MV-4-11 (cell line): ENCODE results near the gene NEK5.
A peak's percentile ranks its signal among the peaks of the same experiment; 100 is the strongest.

ENCODE experiments used
- DNase-seq: peaks from one replicate; lab custom pipeline; 2025; lab: John Stamatoyannopoulos, UW

The NEK5 gene

DNA sequence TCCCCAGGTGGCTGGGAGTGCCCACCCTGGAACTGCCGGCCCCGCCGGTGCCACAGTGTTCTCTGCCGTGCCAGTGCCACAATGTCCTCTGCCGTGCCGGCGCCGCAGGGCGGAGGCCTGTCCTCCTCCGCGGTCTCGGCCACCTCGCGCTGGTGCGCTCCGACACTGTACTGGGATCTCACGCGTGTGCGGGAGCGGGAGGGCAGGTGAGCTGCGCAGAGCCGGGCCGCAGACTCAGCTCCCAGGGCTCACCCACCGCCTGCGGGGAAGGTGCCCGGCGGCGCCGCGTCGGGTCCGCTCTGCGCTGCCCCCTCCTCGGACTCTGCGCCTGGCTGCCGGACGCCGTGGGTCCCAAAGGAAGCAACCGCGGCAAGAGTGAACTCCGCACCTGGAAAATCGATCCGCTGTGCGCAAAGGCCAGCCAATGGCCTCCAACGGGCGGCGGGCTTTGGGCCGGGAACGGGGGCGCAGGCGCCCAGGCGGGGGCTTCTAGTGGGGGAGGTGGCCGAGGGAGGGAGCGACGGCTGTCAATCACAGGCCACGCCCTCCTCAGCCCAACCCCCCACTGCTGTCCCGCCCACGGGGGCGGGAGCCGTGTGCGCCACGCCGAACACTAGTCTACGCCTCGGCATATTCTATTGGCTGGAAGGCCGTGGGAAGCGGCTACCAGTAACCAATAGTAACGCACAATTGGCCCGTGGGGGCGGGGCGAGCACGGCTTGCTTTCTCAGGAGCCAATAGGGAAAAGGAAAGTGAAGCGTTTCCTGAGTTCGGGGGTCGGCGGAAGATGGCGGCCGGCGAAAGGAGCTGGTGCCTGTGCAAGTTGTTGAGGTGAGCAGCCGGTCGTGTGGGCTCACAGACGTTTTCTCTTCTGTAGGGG, 117.0 kb downstream of the NEK5 start, which contains the start of gene ALG11:
TSS of gene ALG11 (plus strand) at position 767 of the 880 bp plus-strand sequence. CDS start at position 788, 21 bp downstream.
- DNase-seq: peak; percentile 97

DNA sequence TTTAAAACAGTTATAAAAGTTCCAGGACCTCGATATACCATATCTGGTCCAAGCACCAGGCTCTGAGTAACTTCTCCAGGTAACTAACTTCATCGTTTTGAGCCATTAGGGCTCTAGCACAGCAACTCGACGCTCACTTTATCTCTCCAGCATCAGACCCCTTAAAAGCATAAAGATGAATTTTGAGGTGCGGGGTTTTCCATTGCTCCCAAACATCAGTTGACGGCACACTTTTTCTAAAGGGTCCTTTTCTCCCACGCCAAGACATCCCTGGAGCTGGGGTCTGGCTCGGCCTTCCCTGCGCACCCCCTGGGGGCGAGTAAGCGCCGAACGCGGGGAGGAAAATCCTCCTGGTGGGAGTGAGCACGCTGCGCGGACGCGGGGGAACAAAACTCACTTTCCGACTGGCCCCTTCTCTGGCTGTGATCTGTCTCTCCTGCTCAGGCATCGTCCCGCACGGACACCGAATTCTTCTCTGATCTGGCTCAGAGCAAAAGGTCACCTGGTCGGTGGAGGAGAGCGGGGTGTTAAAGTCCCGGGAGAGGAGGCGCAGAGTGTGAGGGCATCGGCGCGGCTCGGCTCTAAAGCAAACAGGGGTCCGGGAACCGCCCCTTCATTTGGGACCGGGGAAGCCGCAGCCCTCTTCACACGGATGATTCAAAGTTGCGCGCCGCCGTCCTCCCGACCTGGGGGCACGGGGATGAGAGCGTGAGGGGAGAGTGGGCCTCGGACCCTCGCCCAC, 117.8 kb downstream of the NEK5 start, which contains the start of gene ATP7B:
TSS of gene ATP7B (minus strand) at position 561 of the 742 bp plus-strand sequence. CDS start at position 448, 113 bp downstream.
- no peak for DNase-seq

DNA sequence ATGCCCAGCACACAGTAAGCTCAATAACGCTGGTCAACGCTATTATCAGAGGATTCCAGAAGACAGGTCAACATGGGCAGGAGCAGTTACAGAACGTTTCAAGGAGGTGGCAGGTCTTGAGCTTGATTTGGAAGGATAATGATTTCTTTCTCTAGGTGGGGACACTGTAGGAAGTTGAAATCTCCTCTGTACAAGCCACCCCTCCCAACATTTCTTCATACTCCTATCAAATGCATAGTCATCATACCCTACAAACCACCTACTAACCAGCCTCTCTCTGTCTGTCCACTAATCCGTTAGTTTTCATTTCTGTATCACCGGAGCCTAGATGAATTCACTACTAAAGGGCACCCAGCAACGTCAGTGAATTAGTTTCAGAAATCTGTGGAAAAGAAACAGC, 118.9 kb downstream of the NEK5 start:
- DNase-seq: no peak

DNA sequence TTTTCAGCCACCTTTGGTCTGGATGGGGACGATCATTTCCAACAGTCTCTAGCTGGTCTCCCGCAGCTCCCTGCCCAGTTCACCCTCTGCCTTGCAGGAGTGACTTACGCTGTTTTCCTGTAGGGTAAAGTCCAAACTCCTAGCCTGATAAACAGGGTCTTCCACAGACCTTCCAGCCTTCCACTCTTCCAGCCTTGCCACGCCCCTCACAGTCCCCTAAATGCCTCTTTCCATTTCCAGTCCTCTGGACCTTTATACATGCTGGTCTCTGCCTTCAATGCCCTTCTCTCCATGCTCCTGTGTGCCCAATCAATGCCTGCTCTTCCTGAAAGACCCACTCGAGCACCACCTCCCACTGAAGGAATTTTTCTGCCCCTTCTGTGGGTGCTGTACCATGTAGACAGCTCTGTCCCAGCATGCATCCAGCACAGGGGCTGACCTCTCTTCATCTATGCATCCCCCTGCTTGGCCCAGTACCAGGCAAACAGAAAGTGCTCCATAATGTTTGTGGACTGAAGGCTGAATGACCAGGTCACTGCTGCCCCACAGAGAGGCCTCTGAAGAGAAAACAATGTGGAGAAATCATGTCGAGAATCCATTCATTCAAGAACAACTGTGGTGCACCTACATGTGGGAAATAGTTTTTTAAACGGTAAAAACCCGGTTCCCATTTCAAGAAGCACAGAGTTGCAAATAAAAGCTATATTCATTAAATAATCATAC, 122.2 kb downstream of the NEK5 start:
- no peak for DNase-seq

DNA sequence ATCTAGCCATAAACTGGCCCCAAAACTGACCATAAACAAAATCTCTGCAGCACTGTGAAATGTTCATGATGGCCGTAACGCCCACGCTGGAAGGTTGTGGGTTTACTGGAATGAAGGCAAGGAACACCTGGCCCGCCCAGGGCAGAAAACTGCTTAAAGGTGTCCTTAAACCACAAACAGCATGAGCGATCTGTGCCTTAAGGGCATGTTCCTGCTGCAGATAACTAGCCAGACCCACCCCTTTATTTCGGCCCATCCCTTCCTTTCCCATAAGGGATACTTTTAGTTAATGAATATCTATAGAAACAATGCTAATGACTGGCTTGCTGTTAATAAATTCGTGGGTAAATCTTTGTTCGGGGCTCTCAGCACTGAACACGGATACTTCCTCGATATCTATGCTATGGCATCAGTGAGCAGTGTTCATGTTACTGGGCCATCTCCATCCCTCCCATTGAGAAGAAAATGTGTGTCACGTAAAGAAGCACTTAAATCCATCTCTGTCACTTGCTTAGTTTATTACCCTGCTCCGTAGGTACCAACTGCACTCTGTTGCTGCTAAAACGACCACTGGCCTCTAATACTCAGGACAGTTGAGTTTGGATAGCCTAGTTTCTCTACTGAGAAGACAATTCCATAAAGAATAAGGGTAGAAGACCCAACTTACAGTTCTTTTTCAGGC, 122.9 kb downstream of the NEK5 start:
- no peak for DNase-seq

DNA sequence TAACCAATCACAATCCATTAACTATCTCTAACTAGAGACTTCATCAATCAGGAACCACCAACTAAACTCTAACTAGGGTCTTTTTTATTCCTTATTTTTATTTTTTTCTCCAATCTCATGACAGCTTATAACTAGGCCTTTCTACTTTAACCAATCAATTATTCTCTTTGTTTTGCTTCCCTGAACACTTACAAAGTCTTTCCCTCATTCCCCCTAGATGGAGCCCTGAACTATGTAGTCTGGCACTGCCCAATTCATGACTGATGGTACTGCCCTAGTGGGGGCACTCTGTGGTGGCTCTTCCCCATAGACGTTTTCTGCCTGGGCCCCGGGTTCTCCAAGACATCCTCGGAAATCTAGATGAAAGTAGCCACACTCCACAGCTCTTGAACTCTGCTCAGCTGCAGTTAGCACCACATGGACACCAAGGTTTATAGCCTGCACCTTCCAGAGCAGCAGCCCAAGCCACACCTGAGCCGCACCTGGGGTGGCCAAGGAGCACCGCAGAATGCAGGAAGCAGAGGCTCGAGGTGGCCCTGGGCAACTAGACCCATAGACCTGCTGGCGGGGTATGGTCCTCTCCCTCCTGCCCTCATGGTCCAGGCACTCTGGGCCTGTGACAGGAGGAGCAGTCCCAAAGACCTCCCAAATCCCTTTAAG, 124.2 kb downstream of the NEK5 start:
- no peak for DNase-seq

DNA sequence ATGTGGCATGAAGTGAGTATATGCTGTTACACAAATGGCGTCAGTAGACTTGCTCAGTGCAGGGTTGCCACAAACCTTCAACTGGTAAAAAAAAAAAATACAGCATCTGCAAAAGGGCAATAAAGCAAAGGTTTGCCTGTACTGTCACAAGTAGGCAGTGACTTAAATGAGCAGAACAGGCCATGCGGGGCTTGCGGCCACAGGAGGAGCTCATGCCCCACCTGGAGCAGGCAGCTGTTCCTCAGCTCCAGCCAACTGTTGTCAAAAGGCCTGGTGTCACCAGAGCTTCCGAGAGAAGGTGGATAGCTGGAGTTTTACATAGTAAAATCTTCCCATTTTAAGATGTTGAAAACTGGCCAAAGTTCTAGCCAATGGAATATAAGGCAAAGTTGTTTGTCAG, 125.3 kb downstream of the NEK5 start:
- DNase-seq: no peak

DNA sequence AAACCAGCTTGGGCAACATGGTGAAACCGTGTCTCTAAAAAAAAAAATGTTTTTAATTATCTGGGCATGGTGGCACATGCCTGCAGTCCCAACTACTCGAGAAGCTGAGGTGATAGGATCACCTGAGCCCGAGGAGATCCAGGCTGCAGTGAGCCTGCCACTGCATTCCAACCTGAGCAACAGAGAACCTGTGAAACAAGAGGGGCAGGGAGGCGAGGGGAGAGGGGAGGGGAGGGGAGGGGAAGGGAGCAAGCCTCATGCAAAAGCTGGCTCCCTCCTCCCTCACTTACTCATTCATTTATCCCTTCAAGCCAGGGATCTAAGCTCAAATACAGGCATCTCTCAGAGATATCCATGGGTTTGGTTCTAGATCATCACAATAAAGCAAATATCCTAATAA, 126.5 kb downstream of the NEK5 start:
- no peak for DNase-seq

DNA sequence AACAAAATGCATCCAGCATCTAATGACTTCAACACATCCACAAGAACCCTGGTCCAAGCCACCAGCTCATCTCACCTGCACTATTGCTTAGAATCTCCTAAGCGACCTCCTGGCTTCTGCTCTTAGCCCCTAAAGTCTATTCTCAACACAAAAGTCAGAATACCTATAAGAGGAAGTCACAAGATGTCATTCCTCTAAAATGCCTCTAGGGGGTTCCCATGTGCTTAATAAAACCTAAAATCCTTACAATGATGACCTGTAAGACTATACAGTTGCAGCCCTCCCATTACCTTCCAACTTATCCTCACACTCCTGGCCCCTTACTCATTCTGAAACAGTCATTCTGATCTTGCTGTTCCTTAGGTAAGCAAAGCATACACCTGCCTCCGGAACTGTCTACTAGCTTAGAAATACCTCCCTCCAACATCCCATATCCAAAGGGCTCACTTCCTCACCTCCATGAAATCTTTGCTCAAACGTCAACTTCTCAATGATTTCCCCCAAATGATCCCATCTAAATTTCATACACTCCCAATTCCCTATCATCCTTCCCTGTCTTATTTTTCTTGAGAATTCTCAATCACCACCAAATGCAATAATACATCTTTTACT, 127.6 kb downstream of the NEK5 start:
- peak; percentile 59 for DNase-seq

DNA sequence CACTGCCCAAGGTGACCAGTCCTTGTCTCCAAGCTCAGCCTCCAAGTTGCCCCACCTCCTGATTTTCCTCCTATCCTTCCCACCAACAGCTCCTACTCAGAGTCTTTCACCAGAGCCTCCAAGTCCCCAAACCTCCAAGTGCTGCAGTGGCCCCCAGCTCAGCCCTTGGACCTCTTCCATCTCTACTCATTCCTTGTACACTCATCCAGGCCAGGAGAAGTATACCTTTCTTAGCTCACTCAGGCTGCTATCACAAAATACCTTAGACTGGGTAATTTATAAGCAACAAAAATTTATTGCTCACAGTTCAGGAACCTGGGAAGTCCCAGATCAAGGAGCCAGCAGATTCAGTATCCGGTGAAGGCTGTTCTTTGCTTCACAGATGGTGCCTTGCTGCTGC, 129.0 kb downstream of the NEK5 start:
- no peak for DNase-seq

DNA sequence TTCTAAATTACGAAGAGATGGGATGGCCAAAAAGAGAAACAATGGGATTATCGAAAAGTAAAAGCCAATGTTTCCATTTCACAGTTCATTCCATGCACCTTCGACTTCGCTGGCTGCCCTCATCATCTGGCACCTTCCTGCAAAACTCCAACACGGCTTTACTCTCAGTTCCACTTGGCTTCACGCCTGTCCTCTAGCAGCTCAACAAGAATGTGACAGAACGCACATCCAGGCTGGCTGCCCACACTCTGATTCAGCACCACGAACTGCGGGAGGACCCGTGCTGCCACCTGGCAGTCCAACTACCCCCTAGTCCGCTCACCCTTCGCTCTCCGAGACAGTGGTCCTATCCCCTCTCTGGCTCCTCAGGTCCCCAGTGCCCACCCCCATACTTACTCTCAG, 129.4 kb downstream of the NEK5 start:
- DNase-seq: no peak

DNA sequence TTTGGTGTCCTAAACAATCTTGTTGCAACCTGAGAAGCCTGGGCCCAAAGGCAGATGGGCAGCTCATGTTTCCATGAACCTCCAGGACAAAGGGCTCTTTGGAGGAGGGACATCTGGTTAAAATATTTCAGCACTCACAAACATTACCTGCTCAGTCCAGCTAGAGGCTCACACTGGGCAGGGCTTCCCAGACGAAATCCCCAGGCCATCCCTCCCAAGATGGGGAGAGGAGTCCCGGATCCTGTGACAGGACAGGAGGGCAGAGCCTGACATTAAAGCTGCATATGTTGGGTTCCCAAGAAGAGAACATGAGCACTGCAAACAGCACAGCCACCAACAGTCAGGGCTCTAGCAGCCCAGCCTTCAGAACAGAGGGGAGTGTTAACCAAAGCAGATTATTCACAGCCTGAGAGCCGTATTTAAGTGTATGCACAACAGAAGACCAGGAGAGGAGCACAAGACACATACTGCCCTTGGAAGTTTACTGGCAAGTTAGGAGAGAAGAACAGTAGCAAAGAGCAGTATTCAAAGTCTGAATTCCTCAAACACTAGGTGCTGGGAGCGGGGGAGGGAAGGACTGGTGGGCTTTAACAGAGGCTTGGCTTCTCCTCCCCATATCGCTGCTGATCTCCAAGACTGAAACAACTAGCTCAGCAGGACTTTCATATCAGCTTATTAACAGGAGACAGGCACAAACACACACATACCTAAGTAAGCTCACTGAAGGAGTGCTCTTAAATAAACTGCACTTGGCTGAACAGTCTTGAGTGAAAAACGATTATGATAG, 130.0 kb downstream of the NEK5 start:
- DNase-seq: no peak

DNA sequence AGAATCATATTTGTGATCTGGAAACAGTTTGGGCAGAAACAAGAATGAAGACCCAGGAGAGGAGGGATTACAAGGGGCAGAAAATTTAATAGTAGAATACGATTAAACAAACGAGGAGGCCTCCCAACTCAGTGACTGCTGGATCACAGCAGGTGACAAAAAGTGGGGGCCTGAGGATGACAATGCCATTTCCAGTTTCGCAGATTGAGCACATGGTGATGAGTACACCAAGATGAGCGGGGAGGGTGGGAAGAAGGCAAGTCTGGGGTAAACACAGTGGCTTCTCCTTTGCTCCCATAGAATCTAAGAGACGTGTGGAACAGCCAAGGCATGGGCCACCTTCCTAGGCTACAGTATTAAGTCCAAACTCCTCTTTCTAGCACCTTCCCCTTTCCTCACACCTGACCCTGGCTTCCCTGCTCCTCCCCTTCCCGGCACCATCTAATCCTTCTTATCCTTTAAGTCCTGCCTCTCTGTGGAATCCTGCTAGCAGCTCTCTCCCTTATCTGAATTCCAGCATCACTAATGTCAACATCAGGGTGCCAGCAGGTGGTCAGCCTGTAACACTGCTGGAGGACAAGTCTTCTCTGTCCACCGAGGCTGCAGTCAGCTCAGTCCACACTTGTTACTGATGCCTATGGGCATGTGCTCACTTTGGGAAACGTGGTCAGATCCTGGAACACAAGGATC, 131.1 kb downstream of the NEK5 start:
- no peak for DNase-seq

DNA sequence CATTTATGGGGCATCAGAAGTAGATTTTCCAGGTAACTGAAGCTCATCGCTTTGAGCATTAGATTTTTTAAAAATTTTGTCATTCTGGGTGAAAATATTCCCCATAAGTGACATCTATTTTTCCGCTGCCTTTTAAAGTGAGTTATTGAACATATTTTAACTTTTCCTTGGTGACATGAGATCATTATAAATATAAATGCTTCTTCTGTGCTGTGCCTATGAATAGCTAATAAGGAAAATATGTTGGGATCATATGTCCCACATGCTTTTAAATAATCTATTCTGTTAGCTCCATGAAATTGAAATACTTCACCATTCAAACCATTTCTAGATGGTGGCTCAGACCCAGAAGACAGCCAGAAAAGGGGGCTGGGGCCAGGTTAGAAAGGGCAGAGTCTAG, 131.7 kb downstream of the NEK5 start:
- DNase-seq: no peak

DNA sequence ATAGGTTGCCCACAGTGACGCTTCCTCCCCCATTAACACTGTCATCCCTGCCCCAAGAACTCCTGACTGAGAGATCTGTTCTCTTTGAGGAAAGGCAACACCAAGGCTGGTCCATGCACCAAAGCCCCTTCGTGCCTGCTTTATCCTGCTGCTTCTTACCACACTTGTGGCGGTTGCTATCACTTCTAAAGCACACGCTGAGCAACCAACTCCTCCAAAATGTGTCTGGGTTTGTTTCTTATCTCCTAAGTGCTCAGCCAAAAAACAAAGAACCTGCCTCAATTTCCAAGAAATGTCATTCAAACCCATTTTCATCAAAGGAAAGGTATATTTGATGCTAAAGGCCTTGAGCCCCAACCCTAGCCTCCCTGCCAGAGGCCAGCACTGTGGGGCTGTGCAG, 132.2 kb downstream of the NEK5 start:
- DNase-seq: no peak

DNA sequence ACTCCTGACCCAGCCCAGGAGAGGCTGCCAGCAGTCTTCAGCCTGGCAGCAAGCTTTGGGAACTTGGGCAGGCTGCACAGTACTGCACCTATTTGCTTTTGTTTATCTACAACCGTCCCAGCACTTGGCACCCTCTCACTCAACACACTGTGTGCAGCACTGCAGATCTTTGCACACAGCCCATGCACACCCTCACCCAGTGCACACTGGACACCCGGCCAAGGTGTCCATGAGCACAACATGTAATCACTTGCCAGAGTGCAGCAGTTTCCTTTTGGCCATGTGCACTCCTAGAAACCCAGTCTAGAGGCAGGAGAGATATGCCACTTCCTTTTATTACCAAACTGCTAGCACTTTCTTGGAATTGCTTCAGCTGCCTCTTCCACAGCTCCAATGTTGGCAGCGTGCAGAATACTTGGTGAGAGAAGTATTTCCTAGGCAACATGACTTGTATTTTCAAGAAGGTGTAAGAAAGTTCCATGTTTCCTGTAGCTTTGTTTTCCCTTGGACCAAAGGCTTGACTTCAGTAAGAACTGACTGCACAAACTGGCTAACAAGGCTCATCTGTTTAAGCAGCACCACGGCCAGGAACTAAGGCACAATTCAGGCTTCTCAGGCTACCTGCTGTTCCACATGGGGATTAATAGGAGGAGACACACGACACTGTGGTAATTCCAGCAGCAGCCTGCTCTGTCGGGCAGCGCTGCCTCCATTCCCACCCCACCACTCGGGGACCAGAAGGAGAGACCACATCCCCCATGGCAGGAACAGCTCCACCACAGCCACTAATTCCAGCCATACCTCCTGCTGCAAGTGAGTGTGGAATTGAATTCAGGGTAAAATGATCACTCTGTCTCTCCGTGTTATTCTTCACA, 133.0 kb downstream of the NEK5 start:
- DNase-seq: peak; percentile 60

DNA sequence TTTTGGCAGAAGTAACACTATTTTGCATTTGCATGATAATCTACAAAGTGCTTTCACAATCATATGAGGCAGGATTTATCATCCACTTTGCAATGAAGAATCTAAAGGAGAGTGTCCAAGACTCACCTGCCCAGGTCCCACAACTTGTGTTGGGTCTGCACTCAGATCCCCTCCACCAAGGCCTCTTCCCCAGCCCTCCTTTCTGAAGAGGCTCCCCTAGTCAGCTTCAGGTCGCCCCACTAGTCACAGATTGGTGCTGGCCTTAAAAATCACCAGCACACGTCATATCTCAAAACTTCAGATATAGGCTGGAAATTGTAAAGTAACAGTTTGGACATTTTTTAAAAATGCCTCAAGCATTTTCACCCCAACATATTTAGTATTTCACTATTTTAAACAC, 135.2 kb downstream of the NEK5 start:
- no peak for DNase-seq

DNA sequence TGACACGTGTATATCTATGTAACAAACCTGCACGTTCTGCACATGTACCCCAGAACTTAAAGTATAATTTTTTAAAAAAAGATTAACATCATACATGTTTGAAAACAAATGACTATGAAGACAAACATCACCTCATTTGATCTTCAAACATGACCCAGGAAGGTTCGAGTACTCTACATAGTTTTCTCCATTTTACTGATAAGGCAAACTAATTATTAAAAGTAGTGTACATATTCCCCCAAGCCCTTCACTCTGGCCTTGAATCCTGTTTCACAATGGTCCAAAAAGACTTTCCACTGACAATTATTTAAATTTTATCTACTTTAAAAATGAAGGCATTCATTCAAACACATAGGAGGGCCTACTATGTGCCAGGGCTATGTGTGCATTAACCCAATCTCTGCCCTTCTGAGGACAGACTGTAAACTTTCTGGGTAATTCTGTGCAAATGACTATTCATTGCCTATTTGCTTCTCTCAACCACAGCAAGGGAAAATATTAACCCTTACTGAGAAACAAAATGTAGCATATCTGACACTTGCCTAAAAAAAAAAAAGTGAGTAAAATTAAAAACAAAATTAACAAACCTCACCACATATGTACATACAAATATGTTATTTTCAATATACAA, 139.8 kb downstream of the NEK5 start:
- DNase-seq: no peak
